MM.1S (cell line): ENCODE measurements around the gene TOE1.

ENCODE experiments used
- DNase-seq: peaks from one replicate; pipeline ENCODE4 v3.0.0-alpha.2; 2015
- H2AFZ ChIP-seq: fragments of 300-600 bp; sonication (generic); 2 replicates; pipeline ENCODE4 v1.6.0; 2016; ENCODE audit warnings: antibody characterized with exemption, low read length
- H3F3A ChIP-seq: fragments of 300-600 bp; sonication (generic); 2 replicates; pipeline ENCODE4 v1.6.1; 2016; ENCODE audit warnings: mild to moderate bottlenecking, antibody characterized with exemption, low read length, moderate library complexity, mixed read lengths; ENCODE audit not compliant: insufficient read depth
- H3K27ac ChIP-seq: fragments of 300-600 bp; sonication (generic); 2 replicates; pipeline ENCODE4 v1.5.1; 2016; ENCODE audit warnings: mild to moderate bottlenecking, low read length
- H3K27me3 ChIP-seq: fragments of 300-600 bp; sonication (generic); replicated peaks from 2 replicates; pipeline ENCODE4 v1.6.0; 2016; ENCODE audit warnings: low read length; ENCODE audit not compliant: insufficient read depth
- H3K36me3 ChIP-seq: fragments of 300-600 bp; sonication (generic); replicated peaks from 2 replicates; pipeline ENCODE4 v1.6.1; 2016; ENCODE audit warnings: mild to moderate bottlenecking, low read length, mixed read lengths; ENCODE audit not compliant: insufficient read depth
- H3K4me1 ChIP-seq: fragments of 300-600 bp; sonication (generic); 2 replicates; pipeline ENCODE4 v1.6.1; 2016; ENCODE audit warnings: low read length, mixed read lengths
- H3K4me2 ChIP-seq: fragments of 300-600 bp; sonication (generic); 2 replicates; pipeline ENCODE4 v1.6.0; 2016; ENCODE audit warnings: low read depth, low read length
- H3K4me3 ChIP-seq: fragments of 300-600 bp; sonication (generic); 2 replicates; pipeline ENCODE4 v1.5.1; 2016; ENCODE audit warnings: low read length, mixed read lengths
- H3K79me2 ChIP-seq: fragments of 300-600 bp; sonication (generic); 2 replicates; pipeline ENCODE4 v1.6.1; 2016; ENCODE audit warnings: mixed run types, low read length, mixed read lengths
- H3K9ac ChIP-seq: fragments of 300-600 bp; sonication (generic); 2 replicates; pipeline ENCODE4 v1.6.1; 2016; ENCODE audit warnings: low read length, mixed read lengths
- H3K9me2 ChIP-seq: fragments of 300-600 bp; sonication (generic); replicated peaks from 2 replicates; pipeline ENCODE4 v1.6.1; 2016; ENCODE audit warnings: mild to moderate bottlenecking, low read length, mixed read lengths; ENCODE audit not compliant: insufficient read depth
- H3K9me3 ChIP-seq: fragments of 300-600 bp; sonication (generic); replicated peaks from 2 replicates; pipeline ENCODE4 v1.6.1; 2016; ENCODE audit warnings: mild to moderate bottlenecking, low read length, mixed read lengths; ENCODE audit not compliant: insufficient read depth
- H4K20me1 ChIP-seq: fragments of 300-600 bp; sonication (generic); 2 replicates; pipeline ENCODE4 v1.6.1; 2016; ENCODE audit warnings: mild to moderate bottlenecking, low read length, moderate library complexity, mixed read lengths; ENCODE audit not compliant: insufficient read depth
- CTCF ChIP-seq: fragments of 300-600 bp; sonication (generic); IDR thresholded peaks from 2 replicates; pipeline ENCODE4 v1.5.1; 2016; ENCODE audit warnings: antibody characterized with exemption, low read length, mixed read lengths
- EZH2 ChIP-seq: fragments of 300-600 bp; sonication (generic); optimal IDR thresholded peaks from 2 replicates; pipeline ENCODE3; 2017; ENCODE audit warnings: low read depth, mild to moderate bottlenecking, antibody characterized with exemption, low read length, mixed read lengths
- EZH2phosphoT487 ChIP-seq: fragments of 300-600 bp; sonication (generic); IDR thresholded peaks from 2 replicates; pipeline ENCODE4 v1.6.1; 2018; ENCODE audit warnings: antibody characterized with exemption, low read length

Gene TOE1

DNA sequence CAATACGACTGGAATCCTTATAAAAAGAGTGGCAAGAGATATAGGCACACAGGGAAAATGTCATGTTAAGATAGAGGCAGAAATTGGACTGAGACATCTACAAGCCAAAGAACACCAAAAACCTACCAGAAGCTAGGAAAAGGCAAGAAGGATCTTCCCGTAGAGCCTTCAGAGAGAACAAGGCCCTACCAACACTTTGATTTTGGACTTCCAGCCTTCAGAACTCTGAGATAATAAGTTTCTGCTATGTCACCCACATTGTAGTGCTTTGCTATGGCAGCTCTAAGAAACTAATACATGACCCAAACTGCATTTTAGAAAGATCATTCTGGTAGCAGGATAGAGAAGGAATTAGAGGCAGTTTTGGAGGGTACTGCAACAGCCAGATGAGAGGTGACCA, 24.3 kb downstream of the TOE1 start:
- TF ChIP-seq CTCF (no peak), EZH2phosphoT487 (no peak), EZH2 (no peak)
- H3K27me3 ChIP-seq, result no peaks in the 10 kb centered on the region
- H3K4me2 ChIP-seq, result no peak overlapping the region
- H3K9me2 ChIP-seq, result no peaks in the 10 kb centered on the region
- no peak overlapping the region for H3K27ac ChIP-seq
- DNase-seq, result no peak
- H4K20me1 ChIP-seq, result no peaks in the 10 kb centered on the region
- H3K79me2 ChIP-seq, result no peaks in the 10 kb centered on the region
- no peaks in the 10 kb centered on the region for H3K9me3 ChIP-seq
- no peaks in the 10 kb centered on the region for H3K36me3 ChIP-seq
- H3K4me3 ChIP-seq, result no peak overlapping the region
- no peak overlapping the region for H3K9ac ChIP-seq
- H2AFZ ChIP-seq, result no peak overlapping the region
- peaks cover 13% of the 10 kb centered on the region; the same call in 1 of the 2 replicates for H3K4me1 ChIP-seq
- peaks cover 8% of the 10 kb centered on the region for H3F3A ChIP-seq

DNA sequence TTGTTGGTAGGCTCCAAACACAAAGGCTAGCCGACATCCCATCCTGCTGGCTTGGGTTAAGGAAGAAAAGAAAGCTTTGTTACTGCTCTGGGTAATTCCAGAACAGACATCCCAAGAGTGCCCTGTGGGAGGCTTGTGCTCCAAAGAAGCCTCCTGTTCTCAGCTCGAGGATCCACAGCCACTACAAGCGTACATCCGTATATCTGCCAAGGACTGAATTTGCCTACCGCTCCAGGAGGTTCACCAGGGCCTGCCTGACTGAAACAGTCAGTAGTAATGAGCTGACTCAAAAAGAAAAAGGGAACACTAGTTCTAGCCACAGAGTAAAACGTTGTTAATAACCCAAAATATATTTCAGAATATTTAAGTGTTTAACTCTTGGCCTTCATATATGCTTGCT, 25.1 kb downstream of the TOE1 start:
- no peak for DNase-seq

GRCh38 chr1:45370575-45370974, 30.6 kb downstream of the TOE1 start:
- Histone ChIP-seq H3F3A (peaks cover 17% of the 10 kb centered on the region), H2AFZ (peak overlapping the region; percentile 20; the same call in 1 of the 2 replicates), H4K20me1 (no peaks in the 10 kb centered on the region), H3K9ac (no peak overlapping the region), H3K4me1 (peaks cover 45% of the 10 kb centered on the region), H3K79me2 (no peaks in the 10 kb centered on the region), H3K9me3 (no peaks in the 10 kb centered on the region), H3K9me2 (no peaks in the 10 kb centered on the region), H3K27ac (peak overlapping the region; percentile 56; the same call in 1 of the 2 replicates), H3K4me3 (no peak overlapping the region), H3K27me3 (no peaks in the 10 kb centered on the region), H3K4me2 (peak overlapping the region; percentile 40; the same call in 1 of the 2 replicates), H3K36me3 (no peaks in the 10 kb centered on the region)
- no peak for TF ChIP-seq CTCF
- no peak for TF ChIP-seq EZH2
- no peak for TF ChIP-seq EZH2phosphoT487
- peak; percentile 39 for DNase-seq

More for the DNA sequence above, 25.1 kb downstream of the TOE1 start:
- peaks cover 14% of the 10 kb centered on the region for H3K4me1 ChIP-seq
- TF ChIP-seq CTCF (no peak), EZH2phosphoT487 (no peak), EZH2 (no peak)
- H3K9ac ChIP-seq, result no peak overlapping the region
- no peaks in the 10 kb centered on the region for H3K79me2 ChIP-seq
- no peaks in the 10 kb centered on the region for H3K27me3 ChIP-seq
- no peaks in the 10 kb centered on the region for H3K9me2 ChIP-seq
- H3K4me3 ChIP-seq, result no peak overlapping the region
- no peaks in the 10 kb centered on the region for H4K20me1 ChIP-seq
- H3K4me2 ChIP-seq, result no peak overlapping the region
- no peak overlapping the region for H3K27ac ChIP-seq
- H3K9me3 ChIP-seq, result no peaks in the 10 kb centered on the region
- no peaks in the 10 kb centered on the region for H3K36me3 ChIP-seq
- H3F3A ChIP-seq, result peaks cover 6% of the 10 kb centered on the region
- no peak overlapping the region for H2AFZ ChIP-seq
